Measurements from ENCODE around the gene PPCDC.
"Not testable (repeated sequence)": the region's sequence is repeated elsewhere in the genome, so short reads cannot be mapped to it uniquely, and the experiment has no call there.

DNA sequence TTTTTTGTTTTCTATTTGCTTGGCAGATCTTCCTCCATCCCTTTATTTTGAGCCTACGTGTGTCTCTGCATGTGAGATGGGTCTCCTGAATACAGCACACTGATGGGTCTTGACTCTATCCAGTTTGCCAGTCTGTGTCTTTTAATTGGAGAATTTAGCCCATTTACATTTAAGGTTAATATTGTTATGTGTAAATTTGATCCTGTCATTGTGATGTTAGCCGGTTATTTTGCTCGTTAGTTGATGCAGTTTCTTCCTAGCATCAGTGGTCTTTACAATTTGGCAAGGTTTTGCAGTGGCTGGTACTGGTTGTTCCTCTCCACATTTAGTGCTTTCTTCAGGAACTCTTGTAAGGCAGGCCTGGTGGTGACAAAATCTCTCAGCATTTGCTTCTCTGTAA, 62.3 kb downstream of the PPCDC start:
- TF ChIP-seq, protein P1, sequence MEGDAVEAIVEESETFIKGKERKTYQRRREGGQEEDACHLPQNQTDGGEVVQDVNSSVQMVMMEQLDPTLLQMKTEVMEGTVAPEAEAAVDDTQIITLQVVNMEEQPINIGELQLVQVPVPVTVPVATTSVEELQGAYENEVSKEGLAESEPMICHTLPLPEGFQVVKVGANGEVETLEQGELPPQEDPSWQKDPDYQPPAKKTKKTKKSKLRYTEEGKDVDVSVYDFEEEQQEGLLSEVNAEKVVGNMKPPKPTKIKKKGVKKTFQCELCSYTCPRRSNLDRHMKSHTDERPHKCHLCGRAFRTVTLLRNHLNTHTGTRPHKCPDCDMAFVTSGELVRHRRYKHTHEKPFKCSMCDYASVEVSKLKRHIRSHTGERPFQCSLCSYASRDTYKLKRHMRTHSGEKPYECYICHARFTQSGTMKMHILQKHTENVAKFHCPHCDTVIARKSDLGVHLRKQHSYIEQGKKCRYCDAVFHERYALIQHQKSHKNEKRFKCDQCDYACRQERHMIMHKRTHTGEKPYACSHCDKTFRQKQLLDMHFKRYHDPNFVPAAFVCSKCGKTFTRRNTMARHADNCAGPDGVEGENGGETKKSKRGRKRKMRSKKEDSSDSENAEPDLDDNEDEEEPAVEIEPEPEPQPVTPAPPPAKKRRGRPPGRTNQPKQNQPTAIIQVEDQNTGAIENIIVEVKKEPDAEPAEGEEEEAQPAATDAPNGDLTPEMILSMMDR (IDR thresholded peaks at IDR 0.05; ENCODE audit: low read length), result not testable (repeated sequence)
- TF ChIP-seq EZH2 (optimal IDR thresholded peaks at IDR 0.05; ENCODE audit: low read depth, low read length); EZH2phosphoT487 (IDR thresholded peaks at IDR 0.05; ENCODE audit: low read length): not testable (repeated sequence)

Data from MM.1S (cell line).